Trophoblast cell (in vitro differentiated cells and primary cell): ENCODE results near the gene PKIG. TPM values are rescaled to one million over a fixed set of nuclear protein-coding genes. Genes with fewer than 3 reads are reported as not detected.

Source experiments
- DNase-seq, 2 donors: peaks; one replicate each; pipeline ENCODE4 v3.0.0-alpha.2; 2016
- H2AFZ ChIP-seq: 2 replicates; pipeline ENCODE4 v1.6.1; 2013; ENCODE audit warnings: low read length, moderate library complexity, mild to moderate bottlenecking; ENCODE audit not compliant: insufficient read depth, poor library complexity
- H2AK5ac ChIP-seq: 2 replicates; pipeline ENCODE4 v1.6.1; 2013; ENCODE audit warnings: mild to moderate bottlenecking, low read length
- H2BK120ac ChIP-seq: 2 replicates; pipeline ENCODE4 v1.6.1; 2013; ENCODE audit warnings: low read length, mild to moderate bottlenecking, moderate library complexity; ENCODE audit not compliant: insufficient read depth, poor library complexity
- H2BK12ac ChIP-seq: 2 replicates; pipeline ENCODE4 v1.6.1; 2013; ENCODE audit warnings: mild to moderate bottlenecking, low read length, moderate library complexity
- H2BK5ac ChIP-seq: 2 replicates; pipeline ENCODE4 v1.6.1; 2013; ENCODE audit warnings: low read length, low read depth, moderate library complexity, mild to moderate bottlenecking; ENCODE audit not compliant: poor library complexity
- H3K14ac ChIP-seq: 2 replicates; pipeline ENCODE4 v1.6.1; 2013; ENCODE audit warnings: mild to moderate bottlenecking, low read length
- H3K18ac ChIP-seq: 2 replicates; pipeline ENCODE4 v1.6.1; 2013; ENCODE audit warnings: mild to moderate bottlenecking, low read length
- H3K23ac ChIP-seq: 2 replicates; pipeline ENCODE4 v1.6.1; 2013; ENCODE audit warnings: low read length
- H3K27ac ChIP-seq: 2 replicates; pipeline ENCODE4 v1.5.1; 2013; ENCODE audit warnings: low read depth, mild to moderate bottlenecking, inconsistent platforms, low read length, moderate library complexity
- H3K27me3 ChIP-seq: 2 replicates; pipeline ENCODE4 v1.6.1; 2013; ENCODE audit warnings: inconsistent platforms, mild to moderate bottlenecking, low read length, moderate library complexity; ENCODE audit not compliant: insufficient read depth
- H3K36me3 ChIP-seq, 2 experiments: 1 replicate in 1 of 2; 2 replicates in 1 of 2; pipeline ENCODE4 v1.6.1; 2013; ENCODE audit warnings: low read length in 2 of 2, mild to moderate bottlenecking in 2 of 2, moderate library complexity in 1 of 2; ENCODE audit not compliant: insufficient read depth in 2 of 2, control insufficient read depth in 1 of 2
- H3K4ac ChIP-seq: 2 replicates; pipeline ENCODE4 v1.6.1; 2013; ENCODE audit warnings: low read depth, mild to moderate bottlenecking, low read length, moderate library complexity
- H3K4me1 ChIP-seq, 2 experiments: 1 replicate in 1 of 2; 2 replicates in 1 of 2; pipeline ENCODE4 v1.6.1; 2013; ENCODE audit warnings: low read length in 2 of 2, mild to moderate bottlenecking in 2 of 2, moderate library complexity in 1 of 2; ENCODE audit not compliant: insufficient read depth in 2 of 2, control insufficient read depth in 1 of 2
- H3K4me2 ChIP-seq: 2 replicates; pipeline ENCODE4 v1.6.1; 2013; ENCODE audit warnings: inconsistent platforms, mild to moderate bottlenecking, low read length, moderate library complexity
- H3K4me3 ChIP-seq: 2 replicates; pipeline ENCODE4 v1.5.1; 2013; ENCODE audit warnings: mild to moderate bottlenecking, low read depth, low read length, inconsistent platforms
- H3K79me1 ChIP-seq: one replicate; pipeline ENCODE4 v1.6.1; 2013; ENCODE audit warnings: low read length
- H3K79me2 ChIP-seq: 2 replicates; pipeline ENCODE4 v1.6.1; 2013; ENCODE audit warnings: low read length, mild to moderate bottlenecking; ENCODE audit not compliant: control insufficient read depth, insufficient read depth, poor library complexity
- H3K9ac ChIP-seq: 2 replicates; pipeline ENCODE4 v1.6.1; 2013; ENCODE audit warnings: mild to moderate bottlenecking, low read length
- H3K9me3 ChIP-seq: 2 replicates; pipeline ENCODE4 v1.6.1; 2013; ENCODE audit warnings: low read depth, mild to moderate bottlenecking, control low read depth, inconsistent platforms, low read length; ENCODE audit not compliant: insufficient read depth
- H4K12ac ChIP-seq: 2 replicates; pipeline ENCODE4 v1.6.1; 2013; ENCODE audit warnings: low read depth, mild to moderate bottlenecking, low read length, moderate library complexity
- H4K8ac ChIP-seq: 2 replicates; pipeline ENCODE4 v1.6.1; 2013; ENCODE audit warnings: low read depth, mild to moderate bottlenecking, low read length, moderate library complexity
- H4K91ac ChIP-seq: one replicate; pipeline ENCODE4 v1.6.1; 2013; ENCODE audit warnings: low read depth, mild to moderate bottlenecking, low read length, moderate library complexity
- WGBS: extraction: QIAGEN DNeasy Blood & Tissue Kit; methylation state at CpG from one replicate; pipeline ENCODE4 v1.1.7; 2013; ENCODE audit warnings: missing lambda C conversion rate; ENCODE audit not compliant: insufficient read length, insufficient coverage; ENCODE audit errors: extremely low coverage; 5-methylcytosine and 5-hydroxymethylcytosine counted together
- polyA plus RNA-seq: library from polyadenylated mRNA; stranded (reverse); fragments of 200-250 nt; gene quantifications from 2 replicates; pipeline ENCODE4 v1.2.3, GENCODE V29; 2013

PKIG gene
- 27.2 and 27.9 TPM in 2 replicates for polyA plus RNA-seq

GRCh38 chr20:44582311-44583025 lies at the start of gene PKIG:
PKIG (plus strand) TSS chr20:44582579; CDS start chr20:44614557, 31,978 bp downstream.
- H3K4ac ChIP-seq: no peak within 1 kb of the TSS
- no peak within 1 kb of the TSS for H4K91ac ChIP-seq
- H3K79me1 ChIP-seq: peaks cover 2% of the 10 kb centered on the region
- no peak within 1 kb of the TSS for H2AK5ac ChIP-seq
- H2BK5ac ChIP-seq: no peak within 1 kb of the TSS
- H3K9ac ChIP-seq: no peak within 1 kb of the TSS
- no peaks in the 10 kb centered on the region for H3K9me3 ChIP-seq
- no peaks in the 10 kb centered on the region for H3K27me3 ChIP-seq
- peak within 1 kb of the TSS; percentile 28 for H2BK120ac ChIP-seq
- H3K4me1 ChIP-seq: peaks cover 14 to 17% of the 10 kb centered on the region in 2 experiments
- no peak within 1 kb of the TSS for H2BK12ac ChIP-seq
- no peak within 1 kb of the TSS for H3K4me3 ChIP-seq
- H3K4me2 ChIP-seq: no peak within 1 kb of the TSS
- no peak within 1 kb of the TSS for H3K14ac ChIP-seq
- WGBS: no CpG with 5 or more reads among the region's 6 CpGs
- H3K79me2 ChIP-seq: no peaks in the 10 kb centered on the region
- no peak within 1 kb of the TSS for H3K18ac ChIP-seq
- H3K23ac ChIP-seq: no peak within 1 kb of the TSS
- no peak for DNase-seq
- H2AFZ ChIP-seq: peak within 1 kb of the TSS; percentile 10
- H4K12ac ChIP-seq: no peak within 1 kb of the TSS
- H3K36me3 ChIP-seq: no peaks in the 10 kb centered on the region
- H4K8ac ChIP-seq: no peak within 1 kb of the TSS
- H3K27ac ChIP-seq: no peak within 1 kb of the TSS

- H4K8ac ChIP-seq: no peak overlapping the region
- DNase-seq: peak in 1 of 2 donors; percentile 50
- WGBS: no CpG with 5 or more reads among the region's 2 CpGs
Observed at GRCh38 chr20:44532981-44533331, 49.4 kb upstream of the PKIG start.

GRCh38 chr20:44533928-44534327 lies 48.5 kb upstream of the PKIG start:
- no peak overlapping the region for H3K27ac ChIP-seq
- no peak overlapping the region for H2BK120ac ChIP-seq
- H2BK12ac ChIP-seq: no peak overlapping the region
- no peak overlapping the region for H4K12ac ChIP-seq
- no peak overlapping the region for H2AFZ ChIP-seq
- no peaks in the 10 kb centered on the region for H3K9me3 ChIP-seq
- H3K4me2 ChIP-seq: no peak overlapping the region
- H2AK5ac ChIP-seq: no peak overlapping the region
- DNase-seq: no peak
- peaks cover 5% of the 10 kb centered on the region in 2 experiments for H3K4me1 ChIP-seq
- H3K27me3 ChIP-seq: no peaks in the 10 kb centered on the region
- peaks cover 10% of the 10 kb centered on the region for H3K79me1 ChIP-seq
- no peak overlapping the region for H3K4me3 ChIP-seq
- peaks cover 5% of the 10 kb centered on the region for H3K79me2 ChIP-seq
- no peak overlapping the region for H3K4ac ChIP-seq
- no peak overlapping the region for H3K18ac ChIP-seq
- no peak overlapping the region for H4K91ac ChIP-seq
- no peak overlapping the region for H3K23ac ChIP-seq
- H2BK5ac ChIP-seq: no peak overlapping the region
- 100% methylated on average over 2 of the region's 4 CpGs for WGBS
- no peaks in the 10 kb centered on the region for H3K36me3 ChIP-seq
- H3K9ac ChIP-seq: no peak overlapping the region
- no peak overlapping the region for H3K14ac ChIP-seq
- no peak overlapping the region for H4K8ac ChIP-seq

More at GRCh38 chr20:44532981-44533331, 49.4 kb upstream of the PKIG start:
- Histone ChIP-seq H3K36me3 (no peaks in the 10 kb centered on the region), H3K9me3 (no peaks in the 10 kb centered on the region), H2AK5ac (no peak overlapping the region), H2BK5ac (no peak overlapping the region), H3K14ac (no peak overlapping the region), H3K79me2 (peaks cover 5% of the 10 kb centered on the region), H3K27ac (no peak overlapping the region), H3K4ac (no peak overlapping the region), H2AFZ (no peak overlapping the region), H3K9ac (no peak overlapping the region), H4K12ac (no peak overlapping the region), H2BK12ac (no peak overlapping the region), H3K4me1 (peaks cover 5% of the 10 kb centered on the region in 2 experiments), H3K4me3 (no peak overlapping the region), H3K18ac (no peak overlapping the region), H3K27me3 (no peaks in the 10 kb centered on the region), H4K91ac (no peak overlapping the region), H3K79me1 (peaks cover 10% of the 10 kb centered on the region), H3K23ac (no peak overlapping the region), H2BK120ac (no peak overlapping the region), H3K4me2 (no peak overlapping the region)

DNA sequence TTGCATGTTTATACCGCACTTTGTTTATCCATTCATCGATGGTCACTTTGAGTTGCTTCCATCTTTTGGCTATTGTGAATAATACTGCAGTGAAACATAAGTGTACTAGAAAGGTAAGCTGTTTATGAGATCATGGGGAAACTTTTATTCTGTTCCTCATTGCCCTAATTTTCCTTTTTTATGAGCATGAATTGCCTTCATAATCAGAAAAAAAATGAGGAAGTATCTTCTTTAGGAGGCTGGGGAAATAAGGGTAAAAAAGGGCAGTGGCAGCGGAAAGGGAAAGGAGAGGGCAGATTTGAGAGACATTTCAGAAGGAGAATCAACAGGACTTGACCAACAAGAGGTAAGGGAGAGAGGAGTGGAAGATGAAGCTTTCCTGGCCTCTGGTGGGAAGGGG lies 46.2 kb upstream of the PKIG start:
- no peak overlapping the region for H3K9ac ChIP-seq
- H4K91ac ChIP-seq: no peak overlapping the region
- no peak overlapping the region for H2BK5ac ChIP-seq
- no peak for DNase-seq
- peaks cover 5% of the 10 kb centered on the region in 2 experiments for H3K4me1 ChIP-seq
- no peak overlapping the region for H3K4ac ChIP-seq
- no peak overlapping the region for H4K12ac ChIP-seq
- H3K27ac ChIP-seq: no peak overlapping the region
- no peak overlapping the region for H4K8ac ChIP-seq
- peaks cover 9% of the 10 kb centered on the region for H3K79me1 ChIP-seq
- no peak overlapping the region for H3K18ac ChIP-seq
- no peaks in the 10 kb centered on the region for H3K36me3 ChIP-seq
- H3K9me3 ChIP-seq: no peaks in the 10 kb centered on the region
- no peak overlapping the region for H3K23ac ChIP-seq
- H3K4me3 ChIP-seq: no peak overlapping the region
- peaks cover 5% of the 10 kb centered on the region for H3K79me2 ChIP-seq
- H3K14ac ChIP-seq: no peak overlapping the region
- no peak overlapping the region for H2BK12ac ChIP-seq
- H2BK120ac ChIP-seq: no peak overlapping the region
- H3K4me2 ChIP-seq: no peak overlapping the region
- no peak overlapping the region for H2AK5ac ChIP-seq
- no peak overlapping the region for H2AFZ ChIP-seq
- WGBS: no CpG with 5 or more reads among the region's 3 CpGs
- no peaks in the 10 kb centered on the region for H3K27me3 ChIP-seq
